Measurements from ENCODE around the gene TENM4. TPM values are rescaled to one million over a fixed set of nuclear protein-coding genes. Genes with fewer than 3 reads are reported as not detected.

The TENM4 gene
- total RNA-seq, 2 donors from 2014 or later = 2.6 to 6.8 TPM

GRCh38 chr11:78825591-78826020 lies 615.2 kb downstream of the TENM4 start:
- no peaks in the 10 kb centered on the region for H3K36me3 ChIP-seq
- no peak overlapping the region for H3K27ac ChIP-seq
- no peak overlapping the region for H3K4me3 ChIP-seq
- no peaks in the 10 kb centered on the region for H3K27me3 ChIP-seq (replicated peaks; ENCODE audit: insufficient read depth)
- TF ChIP-seq CTCF (IDR thresholded peaks at IDR 0.05) (no peak), POLR2A (IDR thresholded peaks at IDR 0.05) (no peak), POLR2AphosphoS5 (IDR thresholded peaks at IDR 0.05) (no peak)
- no peaks in the 10 kb centered on the region for H3K4me1 ChIP-seq (replicated peaks)
- WGBS = 88% methylated on average over 1 of the region's 1 CpG
- H3K9me3 ChIP-seq = no peaks in the 10 kb centered on the region
- no peak for DNase-seq (ENCODE audit: low spot score)
- intact Hi-C loops (cut with DNase I) = no loop called here

GRCh38 chr11:78823588-78823987 lies 617.2 kb downstream of the TENM4 start:
- intact Hi-C loops (cut with DNase I) = no loop called here
- Histone ChIP-seq H3K27ac (no peak overlapping the region), H3K4me1 (replicated peaks) (no peaks in the 10 kb centered on the region), H3K27me3 (replicated peaks; ENCODE audit: insufficient read depth) (no peaks in the 10 kb centered on the region), H3K9me3 (no peaks in the 10 kb centered on the region), H3K4me3 (no peak overlapping the region), H3K36me3 (no peaks in the 10 kb centered on the region)
- TF ChIP-seq CTCF (IDR thresholded peaks at IDR 0.05) (no peak), POLR2AphosphoS5 (IDR thresholded peaks at IDR 0.05) (no peak), POLR2A (IDR thresholded peaks at IDR 0.05) (no peak)
- DNase-seq (ENCODE audit: low spot score) = no peak
- 71% methylated on average over 9 of the region's 9 CpGs for WGBS

GRCh38 chr11:78822931-78823423 lies 617.9 kb downstream of the TENM4 start:
- H3K4me3 ChIP-seq = no peak overlapping the region
- H3K4me1 ChIP-seq (replicated peaks) = no peaks in the 10 kb centered on the region
- no peak for DNase-seq (ENCODE audit: low spot score)
- no peak overlapping the region for H3K27ac ChIP-seq
- TF ChIP-seq CTCF (IDR thresholded peaks at IDR 0.05) (no peak), POLR2A (IDR thresholded peaks at IDR 0.05) (no peak), POLR2AphosphoS5 (IDR thresholded peaks at IDR 0.05) (no peak)
- H3K27me3 ChIP-seq (replicated peaks; ENCODE audit: insufficient read depth) = no peaks in the 10 kb centered on the region
- no peaks in the 10 kb centered on the region for H3K9me3 ChIP-seq
- intact Hi-C loops (cut with DNase I) = no loop called here
- 93% methylated on average over 23 of the region's 23 CpGs for WGBS
- no peaks in the 10 kb centered on the region for H3K36me3 ChIP-seq

GRCh38 chr11:78821371-78822306 lies 619.2 kb downstream of the TENM4 start:
- 82% methylated on average over 9 of the region's 9 CpGs for whole genome bisulfite sequencing
- no peak overlapping the region for H3K27ac ChIP-seq
- no peak overlapping the region for H3K4me3 ChIP-seq
- intact Hi-C loops (cut with DNase I) = no loop called here
- no peaks in the 10 kb centered on the region for H3K9me3 ChIP-seq
- TF ChIP-seq CTCF (IDR thresholded peaks at IDR 0.05) (no peak), POLR2A (IDR thresholded peaks at IDR 0.05) (no peak), POLR2AphosphoS5 (IDR thresholded peaks at IDR 0.05) (no peak)
- no peaks in the 10 kb centered on the region for H3K27me3 ChIP-seq (replicated peaks; ENCODE audit: insufficient read depth)
- H3K36me3 ChIP-seq = no peaks in the 10 kb centered on the region
- no peaks in the 10 kb centered on the region for H3K4me1 ChIP-seq (replicated peaks)
- no peak for DNase-seq (ENCODE audit: low spot score)
